ENCODE measurements around the gene PGLYRP1.

The PGLYRP1 gene

DNA sequence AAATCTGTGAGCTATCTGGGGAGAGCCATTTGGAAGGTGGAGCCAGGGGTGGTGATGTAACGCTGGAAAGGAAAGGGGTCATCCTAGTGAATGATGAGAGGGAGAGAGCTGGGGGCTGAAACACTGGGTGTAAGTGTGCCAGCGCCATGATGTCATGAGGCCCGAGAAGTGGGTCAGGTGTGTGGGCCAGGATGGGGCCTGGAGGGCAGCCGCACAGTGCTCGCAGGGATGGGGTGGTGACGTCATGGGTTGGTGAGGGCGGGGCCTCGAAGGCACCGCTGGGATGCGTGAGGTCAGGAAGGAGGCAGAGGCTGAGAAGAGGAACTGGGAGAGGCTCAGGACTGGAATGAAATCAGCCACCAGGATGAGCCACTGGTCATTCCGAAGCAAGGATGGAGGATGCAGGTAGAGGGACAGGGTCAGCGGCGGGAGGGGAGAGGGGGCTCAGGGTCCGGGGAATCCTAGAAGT is 23.2 kb downstream of the PGLYRP1 start:
- DNase-seq = peak; percentile 21

DNA sequence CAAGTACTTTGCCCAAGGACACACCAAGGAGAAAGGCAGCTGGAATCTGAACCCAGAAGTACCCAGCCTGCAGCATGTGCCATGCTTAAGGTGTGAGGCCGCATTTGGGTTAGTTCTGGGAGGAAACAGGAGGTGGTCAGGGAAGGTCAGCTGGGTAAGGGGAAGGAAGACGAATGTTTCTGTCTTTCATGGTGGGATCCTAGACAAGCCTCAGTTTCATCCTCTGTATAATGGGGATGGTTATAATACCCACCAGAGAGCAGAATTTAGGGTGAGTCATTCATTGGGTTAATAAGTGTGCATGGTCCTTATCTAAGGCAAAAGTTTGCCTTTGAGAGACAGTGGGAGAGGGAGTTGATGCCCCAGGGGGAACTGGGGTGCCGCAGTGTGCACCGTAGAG is 24.0 kb downstream of the PGLYRP1 start:
- no peak for DNase-seq

DNA sequence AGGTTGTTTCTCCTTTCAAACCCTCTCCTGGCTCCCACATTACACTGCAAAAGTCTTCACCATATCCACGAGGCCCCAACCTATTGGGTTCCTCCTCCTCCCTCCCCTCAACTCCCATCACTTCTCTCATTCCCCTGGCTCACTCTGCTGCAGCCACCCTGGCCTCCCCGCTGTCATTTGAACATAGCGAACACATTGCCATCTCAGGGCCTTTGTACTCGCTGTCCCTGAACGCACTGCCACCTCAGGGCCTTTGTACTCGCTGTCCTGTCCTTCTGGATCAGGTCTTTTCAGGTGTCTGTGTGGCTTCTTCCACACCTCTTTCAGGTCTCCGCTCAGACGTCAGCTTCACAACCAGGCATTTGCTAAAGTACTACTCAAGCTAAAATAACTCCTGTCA is 25.9 kb downstream of the PGLYRP1 start:
- no peak for DNase-seq

DNA sequence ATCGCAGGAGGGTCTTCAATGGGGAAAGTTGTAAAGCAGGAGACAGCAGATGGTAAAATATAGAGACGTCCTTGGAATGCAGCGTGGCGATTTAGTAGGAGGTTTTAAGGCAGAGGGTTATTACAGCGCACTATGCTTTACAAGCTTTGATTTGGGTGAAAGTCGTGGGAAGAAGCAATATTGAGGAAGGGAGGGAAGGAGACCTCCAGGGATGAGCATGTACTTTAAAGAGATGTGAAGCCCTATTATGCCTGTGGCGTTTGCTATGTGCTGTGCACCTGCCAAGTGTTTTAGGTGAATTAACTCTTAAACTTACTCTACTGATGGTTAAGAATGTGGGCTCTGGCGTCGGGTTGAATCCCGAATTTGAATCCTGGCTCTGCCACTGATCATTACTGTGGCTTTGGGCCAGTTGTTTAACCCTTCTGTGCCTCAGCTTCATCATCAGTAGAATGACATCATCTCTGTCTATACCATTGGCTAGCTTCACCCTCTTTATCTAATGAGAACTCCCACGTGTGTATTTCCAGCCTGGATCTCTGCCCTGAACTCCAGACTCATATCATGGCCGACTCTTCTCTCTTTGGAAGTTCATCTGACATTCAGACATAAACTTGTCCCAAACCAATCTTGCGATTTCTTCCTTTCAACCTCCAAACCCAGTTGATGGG is 27.0 kb downstream of the PGLYRP1 start:
- DNase-seq = no peak

DNA sequence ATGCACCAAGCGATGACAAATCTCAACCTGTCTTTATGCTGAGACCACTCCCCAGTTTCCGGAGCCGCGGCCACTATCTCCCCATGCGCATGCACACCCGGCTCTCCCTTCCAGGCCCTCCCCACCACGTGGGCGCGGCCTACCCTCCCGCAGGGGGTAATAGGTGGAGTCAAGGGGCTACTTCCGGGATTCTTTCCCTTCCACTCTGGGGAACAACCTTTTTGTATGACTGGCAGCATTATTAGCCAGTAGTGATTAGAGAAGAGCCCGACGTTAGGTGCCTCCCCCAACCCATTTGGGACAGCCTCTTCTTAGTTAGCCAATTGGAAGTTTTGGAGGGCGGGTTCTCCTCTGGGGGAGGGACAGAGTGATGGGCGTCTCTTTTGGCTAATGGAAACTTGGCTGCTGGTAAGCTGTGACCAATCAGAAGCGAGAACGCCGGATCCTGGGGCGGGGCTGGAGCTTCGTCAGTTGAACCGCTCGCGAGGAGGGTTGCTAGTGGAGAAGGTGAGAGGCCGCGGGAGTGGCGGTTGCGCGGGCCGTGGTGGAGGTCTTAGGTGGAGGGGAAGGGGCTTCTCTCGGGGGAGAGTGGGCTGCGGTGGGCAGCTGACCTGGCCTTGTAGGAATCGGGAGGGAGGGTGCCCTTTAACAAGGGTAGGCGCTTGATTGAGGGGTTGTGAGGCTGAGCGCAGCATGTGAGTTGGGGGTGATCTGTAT is 27.7 kb downstream of the PGLYRP1 start, which contains the start of gene CCDC61:
Gene CCDC61, plus strand, starts transcription at position 470 of the 717 bp plus-strand sequence. CDS start 7,552 bp downstream, outside the sequence.
- DNase-seq = peak; percentile 100

DNA sequence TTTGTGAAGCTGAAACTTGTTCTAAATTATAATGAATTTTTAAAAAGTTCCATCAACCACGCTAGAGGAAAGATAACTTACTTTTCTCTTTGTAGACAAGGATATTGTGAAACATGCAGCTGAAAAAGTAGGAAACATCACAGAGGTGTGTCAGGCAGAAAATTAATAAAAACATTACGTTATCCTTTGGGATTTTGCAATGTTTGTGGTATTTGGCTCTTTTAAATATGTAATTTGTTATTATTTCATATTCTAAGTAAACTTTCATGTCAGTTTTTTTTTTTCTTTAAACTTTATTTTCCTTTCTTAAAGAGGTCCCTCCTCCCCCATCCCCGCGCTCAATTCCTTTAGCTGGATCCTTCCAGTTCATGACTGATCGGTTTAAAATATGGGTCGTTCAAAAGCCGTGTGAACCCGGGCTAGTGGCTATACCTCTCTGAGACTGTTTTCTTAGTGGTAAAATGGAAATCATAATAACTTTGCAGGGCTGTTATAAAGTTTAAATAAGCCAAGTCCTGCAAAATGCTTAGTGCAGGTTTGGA is 28.3 kb downstream of the PGLYRP1 start:
- DNase-seq = no peak

DNA sequence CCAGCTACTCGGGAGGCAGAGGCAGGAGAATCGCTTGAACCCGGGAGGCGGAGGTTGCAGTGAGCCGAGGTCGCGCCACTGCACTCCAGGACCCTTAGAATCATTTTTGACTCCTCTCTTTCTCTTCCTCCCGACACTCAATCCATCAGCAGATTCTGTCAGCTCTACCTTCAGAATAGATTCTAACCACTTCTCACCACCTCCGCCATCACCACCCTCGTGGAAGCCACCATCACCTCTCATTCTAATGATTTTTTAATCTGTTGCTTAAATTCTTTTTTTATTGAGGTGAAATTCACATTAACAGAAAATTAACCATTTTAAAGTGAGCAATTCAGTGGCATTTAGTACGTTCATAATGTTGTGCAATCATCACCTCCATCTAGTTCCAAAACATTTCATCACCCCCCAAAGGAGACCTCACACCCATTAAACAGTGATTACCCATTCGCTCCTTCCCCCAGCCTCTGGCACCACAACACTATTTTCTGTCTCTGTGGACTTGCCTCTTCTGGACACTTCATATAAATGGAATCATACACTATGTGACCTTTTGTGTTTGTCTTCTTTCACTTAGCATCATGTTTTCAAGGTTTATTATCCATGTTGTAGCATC is 32.6 kb downstream of the PGLYRP1 start:
- DNase-seq = no peak

DNA sequence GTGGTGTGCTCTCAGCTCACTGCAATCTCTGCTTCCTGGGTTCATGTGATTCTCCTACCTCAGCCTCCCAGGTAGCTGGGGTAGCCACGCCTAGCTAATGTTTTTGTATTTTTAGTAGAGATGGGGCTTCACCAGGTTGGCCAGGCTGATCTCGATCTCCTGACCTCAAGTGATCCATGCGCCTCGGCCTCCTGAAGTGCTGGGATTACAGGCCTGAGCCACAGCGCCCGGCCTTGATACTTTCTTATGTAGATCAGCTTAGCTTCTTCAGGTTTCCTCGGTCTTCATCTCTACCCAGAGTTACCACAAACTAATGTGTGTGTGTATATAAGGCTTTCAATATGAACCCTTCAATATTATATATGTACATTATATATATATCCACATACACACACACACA is 37.5 kb downstream of the PGLYRP1 start:
- DNase-seq = no peak

DNA sequence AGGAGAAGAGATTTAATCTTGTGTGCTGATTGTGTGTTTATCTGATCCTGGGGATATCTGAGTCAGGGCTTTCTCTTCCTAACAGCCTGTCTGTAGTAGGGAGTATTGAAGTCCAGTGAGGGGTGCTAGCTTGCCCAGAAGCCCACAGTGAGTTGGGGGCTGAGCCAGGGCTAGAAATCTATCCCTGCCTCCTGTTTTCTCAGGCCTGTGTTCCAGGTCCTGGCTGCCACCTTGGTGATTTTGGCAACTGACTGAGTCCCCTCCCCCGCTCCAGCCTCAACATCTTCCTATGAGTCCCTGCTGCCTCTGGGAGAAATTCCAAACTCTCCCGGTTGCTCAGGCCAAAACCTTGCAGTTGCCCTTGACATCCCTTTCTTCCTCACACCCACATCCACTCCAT is 41.5 kb downstream of the PGLYRP1 start:
- no peak for DNase-seq

DNA sequence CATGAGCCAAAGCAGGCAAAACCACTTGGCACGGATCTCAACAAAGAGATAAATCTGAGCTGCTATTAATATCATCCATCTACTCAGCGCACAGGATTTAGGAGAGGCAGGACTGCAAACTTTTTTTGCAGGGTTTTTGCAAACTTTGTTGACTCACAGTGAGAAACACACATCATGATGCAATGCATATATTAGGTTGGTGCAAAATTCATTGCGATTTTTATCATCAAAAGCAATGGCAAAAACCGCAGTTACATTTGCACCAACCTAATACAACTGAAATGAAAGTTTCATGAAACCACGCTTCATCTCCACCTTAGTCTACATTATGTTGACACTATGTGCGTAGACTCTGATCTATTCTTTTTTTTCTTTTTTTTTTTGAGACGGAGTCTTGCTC is 44.7 kb downstream of the PGLYRP1 start:
- no peak for DNase-seq

DNA sequence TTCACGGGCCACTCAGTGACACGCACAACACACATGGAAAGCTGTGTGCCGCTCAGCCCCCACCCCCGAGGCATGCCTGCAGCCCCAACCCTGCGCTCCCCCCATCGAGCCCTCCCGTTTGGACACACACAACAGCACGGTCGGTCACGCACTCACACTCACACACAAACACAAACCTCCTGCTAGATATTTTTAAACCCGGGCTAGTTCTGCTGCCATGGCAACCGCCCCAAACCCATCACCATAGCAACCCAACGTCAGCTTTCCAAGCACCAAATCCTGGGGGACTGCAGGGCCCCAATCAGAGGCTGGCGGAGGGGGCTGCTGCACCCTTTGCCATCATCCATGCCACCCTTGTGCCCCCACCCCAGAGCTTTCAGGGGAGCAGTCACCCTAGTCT is 46.7 kb downstream of the PGLYRP1 start:
- DNase-seq = no peak

DNA sequence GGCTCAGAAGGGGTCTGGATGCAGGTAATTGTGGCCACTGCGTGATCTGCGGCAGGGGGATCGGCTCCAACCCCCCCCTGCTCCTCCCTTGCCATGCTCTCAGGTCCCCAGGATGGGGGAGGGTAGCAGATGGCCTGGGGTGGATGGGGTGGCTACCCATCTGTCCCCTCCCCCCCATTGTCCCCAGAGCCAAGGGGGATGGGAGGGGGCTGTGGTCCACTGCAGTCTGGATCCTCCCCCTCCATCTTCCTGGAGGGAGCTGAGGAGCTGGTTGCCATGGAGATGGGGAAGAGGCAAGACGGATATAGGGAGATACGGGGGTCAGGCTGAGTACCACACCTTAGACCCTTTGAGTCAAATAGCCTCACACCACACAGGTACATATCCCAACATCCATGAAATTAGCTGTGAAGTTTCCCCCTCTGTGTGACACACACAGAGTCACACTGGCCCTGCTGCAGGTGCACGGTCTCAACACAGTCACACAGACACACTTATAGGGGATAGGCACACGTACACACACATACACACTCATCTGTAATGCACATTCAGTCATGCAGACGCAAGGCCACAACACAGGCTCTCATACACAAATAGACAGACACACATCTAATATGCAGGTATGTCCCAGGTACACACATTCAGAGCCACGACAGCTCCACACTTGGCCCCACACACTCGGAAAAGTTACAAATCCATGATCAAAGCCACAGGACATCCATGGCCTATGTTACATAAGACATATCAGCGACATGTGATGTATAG is 47.4 kb downstream of the PGLYRP1 start:
- no peak for DNase-seq

DNA sequence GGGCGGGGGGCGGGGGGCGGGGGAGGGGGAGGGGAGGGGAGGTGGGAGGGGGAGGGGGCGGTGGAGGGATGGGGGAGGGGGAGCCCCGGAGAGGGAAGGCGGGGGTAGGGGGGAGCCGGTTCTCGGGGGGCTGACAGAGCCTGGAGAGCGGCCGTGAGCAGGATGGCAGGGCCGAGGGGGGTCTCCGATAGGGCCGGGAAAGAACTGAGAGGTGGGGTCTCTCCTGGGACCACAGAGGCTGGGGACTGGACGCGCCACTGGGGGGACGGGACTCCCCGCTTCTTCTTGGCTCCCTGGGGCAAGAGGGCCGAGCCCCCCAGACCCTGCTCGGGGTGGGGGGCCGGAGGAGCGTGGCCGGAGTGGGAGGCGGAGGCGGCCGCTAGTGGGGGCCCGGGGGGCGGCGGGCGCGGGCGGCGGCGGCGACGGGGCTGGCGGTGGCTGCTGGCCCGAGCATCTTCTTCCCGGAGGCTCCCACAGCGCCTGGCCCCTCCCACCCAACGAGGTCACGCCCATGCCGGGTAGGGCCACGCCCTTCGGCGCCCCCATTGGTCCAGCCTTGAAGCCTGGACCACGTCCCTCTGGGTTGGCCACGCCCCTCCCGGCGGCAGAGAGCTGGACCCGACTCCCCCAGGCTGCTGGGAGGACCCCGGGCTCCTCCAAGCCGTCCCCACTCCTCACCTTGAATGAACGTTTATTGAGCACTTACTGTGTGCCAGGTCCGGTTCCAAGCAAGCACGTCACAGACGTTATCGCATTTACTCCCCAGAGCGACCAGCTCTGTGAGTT is 49.1 kb downstream of the PGLYRP1 start, which contains the start of gene NOVA2:
Gene NOVA2, minus strand, starts transcription at position 313 of the 786 bp plus-strand sequence. CDS start 514 bp downstream, outside the sequence.
- DNase-seq = peak; percentile 57

DNA sequence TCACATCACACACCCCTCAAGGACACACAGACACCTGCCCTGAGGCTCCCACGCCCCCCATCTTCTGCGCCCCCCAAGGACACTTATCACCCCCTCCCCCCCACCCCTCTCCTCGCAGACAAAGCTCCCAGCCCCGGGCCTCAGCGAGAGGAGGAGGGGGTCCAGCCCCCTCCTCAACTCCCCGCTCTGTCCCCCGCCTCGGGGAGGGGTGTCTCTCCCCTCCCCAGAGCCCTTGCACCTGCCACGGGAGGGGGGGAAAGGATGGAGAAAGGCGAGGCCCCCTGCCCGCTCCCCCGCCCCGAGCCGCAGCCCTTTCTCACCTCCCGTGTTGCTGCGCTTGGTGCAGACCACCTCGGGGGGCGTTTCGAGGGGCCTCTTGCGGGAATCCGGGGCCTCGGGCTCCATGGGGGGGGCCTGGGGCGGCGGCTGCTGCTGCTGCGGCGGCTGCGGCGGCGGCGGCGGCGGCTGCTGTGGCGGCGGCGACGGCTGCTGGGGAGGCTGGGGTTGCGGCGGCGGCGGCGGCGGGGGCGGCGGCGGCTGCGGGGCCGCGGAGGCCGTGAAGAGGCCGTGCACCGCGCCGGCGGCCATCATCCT is 49.8 kb downstream of the PGLYRP1 start:
- DNase-seq = no peak

DNA sequence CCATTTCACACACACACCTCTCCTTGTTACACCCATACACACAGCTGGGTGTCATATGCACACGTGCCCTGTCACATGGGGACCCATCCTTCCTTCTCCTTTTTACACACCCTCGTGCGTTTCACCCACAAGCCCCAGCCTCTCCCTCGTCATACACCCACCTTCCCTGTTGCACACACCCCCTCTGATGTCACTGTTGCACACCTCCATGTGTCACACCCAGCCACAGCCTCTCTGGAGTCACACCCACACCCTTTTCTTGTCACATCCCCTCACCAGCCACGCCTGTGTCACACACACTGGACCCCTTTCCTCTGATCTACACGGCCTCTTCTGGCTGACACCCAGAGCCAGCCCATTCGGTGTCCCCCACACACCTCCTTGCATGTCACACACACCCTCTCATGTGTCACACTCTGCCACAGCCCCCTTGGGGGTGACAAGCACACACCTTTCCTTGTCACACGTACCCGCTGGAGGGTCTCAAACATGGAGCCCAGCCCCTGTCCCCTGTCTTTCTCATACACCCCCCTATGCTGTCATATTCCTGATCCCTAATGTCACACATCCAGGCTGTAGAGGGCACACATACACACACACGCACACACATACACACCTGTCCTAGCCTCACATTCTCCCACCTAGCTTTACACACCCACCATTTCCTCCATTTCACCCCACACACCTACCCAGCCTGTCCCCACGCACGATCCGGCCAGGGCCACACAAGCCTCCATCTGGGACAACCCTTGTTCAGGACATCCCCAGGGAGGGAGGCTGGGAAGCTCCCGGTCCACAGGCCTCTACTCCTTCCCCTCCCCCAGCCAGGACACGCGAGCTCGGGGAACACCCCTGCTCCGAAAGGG is 50.5 kb downstream of the PGLYRP1 start:
- no peak for DNase-seq

DNA sequence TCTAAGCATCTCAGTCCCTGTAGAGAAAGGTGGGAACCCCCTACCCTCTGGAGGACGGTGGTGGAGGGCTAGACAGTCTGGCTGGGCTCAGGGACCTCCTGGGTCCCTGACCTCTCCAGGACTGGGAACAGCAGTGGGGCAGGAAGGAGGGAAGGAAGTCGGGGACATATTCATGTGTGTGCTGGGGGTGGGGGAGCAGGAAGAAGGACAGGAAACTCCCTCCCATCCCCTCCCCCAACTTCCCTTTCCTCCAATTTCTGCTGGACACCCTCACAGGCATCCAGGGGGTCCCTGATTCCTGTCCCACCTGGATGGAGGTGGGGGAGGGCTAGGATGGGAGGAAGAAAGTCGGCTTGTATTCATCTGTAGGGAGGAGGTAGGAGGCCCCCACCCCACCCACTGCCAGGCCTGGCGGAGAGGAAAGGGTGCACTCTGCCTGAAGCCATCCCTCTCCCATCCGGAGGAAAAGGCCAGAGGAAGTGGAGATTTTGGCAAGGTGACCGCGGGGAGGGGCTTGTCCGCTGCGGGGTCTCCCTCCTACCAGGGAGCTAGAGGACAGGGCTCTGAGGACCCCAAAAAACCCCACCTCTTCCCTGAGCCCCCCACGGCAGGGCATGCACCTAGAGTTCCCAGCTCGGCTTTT is 51.5 kb downstream of the PGLYRP1 start:
- DNase-seq = no peak

DNA sequence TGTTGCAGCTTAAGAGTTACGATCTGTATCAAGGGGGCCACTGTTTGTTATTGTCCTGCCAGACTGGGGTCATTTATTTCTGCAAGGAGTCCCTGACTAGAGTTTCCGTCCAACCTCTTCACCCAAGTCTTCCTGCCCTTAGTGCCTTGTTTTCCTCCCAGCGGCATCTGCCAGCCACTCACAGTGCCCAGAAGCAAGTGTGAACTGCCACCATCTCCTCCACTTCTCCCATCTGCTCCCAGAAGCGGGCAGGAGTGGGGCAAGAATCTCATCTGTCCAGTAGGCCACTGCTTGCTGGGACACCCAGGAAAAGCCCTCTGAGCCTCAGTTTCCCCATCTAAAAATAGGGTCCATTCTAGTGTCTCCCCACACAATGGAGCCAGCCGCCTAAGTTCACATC is 53.2 kb downstream of the PGLYRP1 start:
- no peak for DNase-seq
